GM19463 (cell line): ENCODE results near the gene ARHGEF38.

Experiments used
- ATAC-seq: cut with Tn5 transposase; IDR thresholded peaks from one replicate; pipeline ENCODE4 v1.9.1; 2021; ENCODE audit warnings: mild to moderate bottlenecking, moderate library complexity; ENCODE audit not compliant: unreplicated experiment

The ARHGEF38 gene

DNA sequence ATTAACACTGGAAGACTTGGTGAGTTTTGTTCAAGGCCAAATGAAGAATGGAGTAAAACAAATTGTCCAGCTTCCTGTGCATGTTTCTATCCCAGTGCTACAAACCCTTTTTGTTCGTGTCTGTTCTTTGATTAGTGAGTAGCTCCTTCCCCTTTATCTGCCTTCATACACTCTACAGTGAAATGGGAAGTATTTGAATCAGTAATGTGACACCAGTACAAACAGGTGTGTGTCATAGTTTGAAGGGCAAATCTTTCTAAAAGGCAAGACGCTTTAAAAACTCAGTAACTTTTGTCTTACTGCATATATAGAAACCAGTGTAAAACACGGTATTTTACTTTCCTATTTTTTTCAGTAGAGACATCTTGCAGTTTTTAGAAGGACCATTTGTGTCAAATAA is 5.9 kb downstream of the ARHGEF38 start:
- no peak for ATAC-seq

DNA sequence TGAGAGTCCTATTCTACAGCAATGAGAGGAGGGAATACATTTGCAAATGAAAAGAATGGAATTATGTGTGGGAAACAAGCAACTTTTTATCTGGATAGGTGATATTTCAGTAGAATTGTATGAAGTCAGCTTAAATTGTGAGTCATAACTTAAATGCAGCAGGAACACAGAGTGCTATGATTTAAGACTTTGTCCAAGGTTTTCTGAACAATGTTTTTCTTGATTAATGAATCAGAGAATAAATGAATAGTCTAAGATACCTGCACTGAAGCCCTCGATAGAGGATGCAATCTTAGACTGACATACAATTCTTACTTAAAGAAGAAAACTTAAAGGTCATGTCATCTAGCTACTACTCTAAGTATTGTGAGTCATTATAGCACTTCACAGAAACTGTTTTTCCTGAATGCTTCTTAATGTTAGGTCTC is 8.0 kb downstream of the ARHGEF38 start:
- no peak for ATAC-seq

DNA sequence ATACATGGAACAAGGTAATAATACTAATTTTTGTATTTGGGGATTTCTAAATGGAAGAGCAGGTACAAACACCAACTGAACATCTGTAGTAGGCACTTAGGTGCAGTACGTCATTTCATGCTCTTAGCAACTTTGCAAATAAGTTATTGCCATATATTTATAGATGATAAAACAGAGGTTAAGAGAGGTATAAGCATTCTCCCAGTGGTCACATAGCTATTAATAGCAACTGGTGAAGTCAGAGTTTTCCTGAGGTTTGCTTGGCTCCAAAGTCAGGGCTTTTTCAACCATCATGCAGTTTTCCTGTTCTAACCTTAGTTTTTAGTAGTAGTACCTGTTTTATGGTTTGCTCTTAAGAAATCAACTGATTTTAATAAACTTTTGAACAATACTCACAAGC is 10.9 kb downstream of the ARHGEF38 start:
- ATAC-seq = no peak

DNA sequence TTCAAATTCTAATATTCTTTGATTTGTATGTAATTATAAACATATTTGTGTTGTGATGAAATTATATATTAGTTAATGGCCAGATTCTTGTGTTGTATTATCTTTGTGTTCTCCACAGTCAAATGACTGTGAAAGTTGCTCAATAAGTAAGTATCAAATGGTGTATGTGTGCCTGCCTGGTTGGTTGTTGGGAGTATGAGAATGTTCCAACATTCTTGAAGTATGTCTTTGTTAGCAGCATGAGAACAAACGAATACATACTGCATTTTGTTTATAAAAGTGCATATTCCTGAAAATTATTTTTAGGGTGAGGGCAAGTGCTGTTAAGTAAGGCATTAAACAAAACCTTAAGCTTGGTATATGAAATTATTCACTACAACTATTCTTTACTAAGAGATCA is 16.2 kb downstream of the ARHGEF38 start:
- no peak for ATAC-seq

DNA sequence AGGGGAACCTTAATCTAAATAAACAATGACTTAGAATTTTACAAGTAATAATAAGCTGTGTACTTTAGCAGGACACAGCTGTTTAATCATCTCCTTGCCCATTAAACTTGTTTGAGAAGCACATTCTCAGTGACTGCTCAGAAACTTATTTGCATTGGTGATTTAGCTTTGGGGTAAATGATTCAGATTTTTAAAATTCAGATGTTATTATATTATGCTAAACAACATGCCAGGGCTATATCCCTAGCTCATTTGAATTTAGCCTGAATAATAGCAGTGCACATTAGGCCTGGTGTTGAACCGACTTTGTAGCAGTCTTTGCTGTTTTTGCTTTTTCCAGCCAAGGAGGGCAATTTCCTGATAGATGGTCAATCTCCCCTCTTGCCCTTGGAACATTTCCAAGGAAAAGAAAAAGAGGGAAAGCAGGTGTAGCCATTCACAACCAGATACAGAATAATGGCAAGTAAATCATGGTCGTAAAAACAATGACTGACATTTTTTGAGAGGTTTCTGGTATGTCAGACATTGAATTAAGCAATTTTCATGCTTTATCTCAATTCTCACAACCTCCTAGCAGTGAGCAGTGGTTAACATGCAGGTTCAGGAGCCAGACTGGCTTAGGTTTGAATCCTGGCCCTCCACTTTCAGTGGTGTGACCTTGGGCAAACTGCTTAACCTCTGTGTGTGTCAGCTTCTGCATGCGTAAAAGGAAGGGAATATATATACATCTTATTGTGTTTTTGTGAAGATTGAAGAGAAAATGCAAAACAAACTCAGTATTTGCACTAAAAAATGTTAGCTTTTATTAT is 16.8 kb downstream of the ARHGEF38 start:
- ATAC-seq = no peak

DNA sequence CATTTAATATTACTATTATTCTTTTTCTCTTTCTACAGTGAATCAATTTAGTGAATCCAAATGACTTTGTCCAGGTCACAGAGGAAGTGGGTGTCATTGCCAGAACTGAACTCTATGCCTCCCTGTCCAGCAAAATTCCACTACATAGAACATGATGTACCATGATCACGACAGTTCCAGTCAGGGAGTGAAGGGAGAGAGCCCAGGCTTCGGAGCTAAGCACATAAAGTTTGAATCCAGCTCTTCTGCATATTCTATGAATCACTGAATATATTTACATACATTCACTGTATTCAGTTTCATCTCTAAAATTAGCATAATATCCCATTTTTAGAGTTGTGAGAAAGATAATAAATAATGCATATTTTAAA is 17.4 kb downstream of the ARHGEF38 start:
- ATAC-seq = no peak

DNA sequence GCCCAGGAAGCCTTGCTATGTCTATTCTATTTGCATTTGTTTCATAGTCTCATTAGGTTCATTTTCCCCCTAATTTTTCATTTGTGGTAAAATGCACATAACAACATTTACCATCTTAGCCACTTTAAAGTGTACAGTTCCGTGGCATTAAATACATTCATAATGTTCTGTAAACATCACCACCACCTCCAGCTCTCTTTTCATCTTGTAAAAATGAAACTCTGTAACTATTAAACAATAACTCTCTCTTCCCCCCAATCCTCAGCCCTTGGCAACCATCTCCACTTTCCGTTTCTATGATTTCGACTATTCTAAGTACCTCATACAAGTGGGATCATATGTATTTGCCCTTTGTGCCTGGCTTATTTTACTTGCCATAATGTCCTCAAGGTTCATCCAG is 19.9 kb downstream of the ARHGEF38 start:
- ATAC-seq = peak; percentile 68

DNA sequence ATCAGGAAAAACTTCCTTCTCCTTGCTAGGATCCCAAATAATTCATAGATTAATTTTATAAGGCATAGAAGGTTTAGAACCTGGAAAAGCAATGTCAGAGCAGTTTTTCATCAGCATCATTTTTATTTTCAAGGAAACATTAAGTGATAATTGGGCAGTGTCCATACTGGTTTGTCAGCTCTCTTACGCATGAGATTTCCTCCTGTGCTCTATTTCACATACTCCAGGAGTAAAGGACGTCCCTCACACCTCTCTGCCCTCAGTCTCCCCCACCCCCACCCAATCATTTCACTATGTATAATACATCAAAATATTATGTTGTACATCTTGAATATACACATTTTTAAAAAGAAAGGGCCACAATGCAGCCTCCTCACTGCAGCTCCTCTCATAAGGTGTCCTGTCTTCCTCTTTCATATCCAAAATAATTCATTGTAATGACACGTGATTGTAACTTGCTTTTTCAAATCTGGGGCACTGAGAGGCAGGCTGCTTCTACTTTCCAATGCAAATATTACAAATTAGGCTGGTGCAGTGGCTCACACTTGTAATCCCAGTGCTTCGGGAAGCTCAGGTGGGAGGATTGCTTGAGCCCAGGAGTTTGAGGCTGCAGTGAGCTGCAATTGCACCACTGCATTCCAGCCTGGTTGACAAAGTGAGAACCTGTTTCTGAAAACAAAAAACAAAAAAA is 34.4 kb downstream of the ARHGEF38 start:
- no peak for ATAC-seq

DNA sequence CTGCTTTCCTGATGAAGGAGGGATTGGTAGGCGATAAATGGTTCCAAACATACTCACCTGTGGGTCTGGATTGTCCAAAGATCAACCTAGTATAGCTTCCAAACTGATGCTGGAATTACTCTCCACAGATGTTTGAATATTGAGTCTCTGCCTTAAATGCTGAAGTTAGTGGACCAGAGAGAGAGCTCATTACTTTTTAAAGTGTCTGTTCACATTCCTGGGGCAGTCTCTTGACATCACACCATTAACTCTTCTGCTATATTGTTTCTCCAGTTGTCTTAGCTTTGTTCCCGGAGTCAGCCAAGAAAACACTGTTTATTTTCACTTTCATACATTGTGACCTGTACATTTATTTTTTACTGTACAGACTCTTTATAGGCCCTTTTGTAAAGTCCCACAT is 35.4 kb downstream of the ARHGEF38 start:
- no peak for ATAC-seq

DNA sequence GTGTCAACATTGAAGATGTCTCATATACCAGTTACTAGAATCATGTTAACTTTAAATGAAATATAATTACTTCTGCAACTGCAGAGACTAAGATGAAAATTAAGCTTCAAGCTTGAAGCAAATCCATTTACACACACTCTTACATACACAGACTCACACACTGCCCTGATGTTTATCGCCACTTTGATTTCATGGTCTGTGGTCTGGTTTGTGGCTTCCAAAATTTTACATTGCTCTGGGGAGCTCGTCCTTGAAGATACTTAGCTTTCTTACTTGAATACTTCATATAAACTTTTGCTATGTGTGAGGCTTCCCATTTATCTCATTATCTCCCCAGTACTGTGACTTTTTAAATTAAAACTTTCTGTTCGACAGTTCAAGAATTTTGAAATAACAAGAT is 35.8 kb downstream of the ARHGEF38 start:
- ATAC-seq = no peak

DNA sequence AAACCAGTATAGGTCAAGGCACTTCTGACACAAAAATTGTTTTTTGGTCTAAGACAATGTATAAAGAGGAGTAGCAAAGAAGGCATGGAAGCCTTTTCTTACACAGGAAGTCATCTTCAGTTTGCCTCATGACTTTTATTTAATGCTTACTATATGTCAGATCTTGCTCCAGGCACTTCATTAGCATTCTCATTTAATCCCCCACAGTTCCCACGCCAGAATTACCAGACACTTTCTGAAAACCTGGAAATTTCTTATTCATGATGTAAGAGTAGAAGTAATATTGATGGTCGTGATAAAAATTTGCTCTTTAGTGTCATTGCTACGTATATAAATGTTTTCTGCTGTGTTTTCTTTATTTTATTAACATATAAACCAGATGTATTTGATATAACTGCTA is 39.2 kb downstream of the ARHGEF38 start:
- ATAC-seq = no peak

DNA sequence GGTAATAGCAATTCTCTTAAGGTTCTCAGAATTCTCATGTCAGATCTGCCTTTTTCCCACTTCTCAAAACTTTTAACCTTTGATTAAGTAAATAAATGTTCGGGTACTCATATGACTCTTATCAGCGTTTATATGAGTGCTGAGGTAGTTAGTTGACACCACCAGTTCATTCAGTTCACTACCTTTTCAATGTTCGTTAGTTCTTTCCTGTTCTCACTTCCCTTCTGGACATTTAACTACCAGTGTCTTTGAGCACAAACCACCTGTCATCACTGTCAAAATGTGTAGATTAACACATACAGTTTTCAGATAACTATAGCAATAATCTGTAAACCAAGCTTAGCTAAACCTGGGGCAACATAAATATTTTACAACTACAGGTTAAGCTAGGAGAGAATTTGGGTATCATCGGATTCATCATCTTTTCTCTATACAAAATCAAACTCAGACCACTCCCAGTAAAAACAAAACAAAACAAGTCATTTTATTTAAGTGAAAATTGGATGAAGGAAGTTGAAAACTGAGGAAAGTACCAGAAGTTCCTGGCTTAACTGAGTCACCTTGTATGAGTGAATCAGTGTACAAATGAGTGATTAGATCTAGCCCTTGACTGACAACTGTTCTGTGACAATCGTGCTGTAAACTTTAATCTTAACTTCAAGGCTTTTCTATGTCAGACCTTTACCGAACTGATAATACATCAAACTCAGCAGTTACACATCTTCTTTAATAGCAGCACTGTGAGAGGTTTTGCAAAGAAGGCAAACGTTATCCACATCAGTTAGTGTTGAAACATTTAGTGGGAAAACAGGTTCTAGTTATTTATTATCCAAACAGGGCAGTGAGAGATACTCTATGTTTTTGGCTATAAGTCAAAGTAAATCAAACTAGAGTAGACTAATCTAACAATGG is 41.9 kb downstream of the ARHGEF38 start:
- ATAC-seq = peak; percentile 89

DNA sequence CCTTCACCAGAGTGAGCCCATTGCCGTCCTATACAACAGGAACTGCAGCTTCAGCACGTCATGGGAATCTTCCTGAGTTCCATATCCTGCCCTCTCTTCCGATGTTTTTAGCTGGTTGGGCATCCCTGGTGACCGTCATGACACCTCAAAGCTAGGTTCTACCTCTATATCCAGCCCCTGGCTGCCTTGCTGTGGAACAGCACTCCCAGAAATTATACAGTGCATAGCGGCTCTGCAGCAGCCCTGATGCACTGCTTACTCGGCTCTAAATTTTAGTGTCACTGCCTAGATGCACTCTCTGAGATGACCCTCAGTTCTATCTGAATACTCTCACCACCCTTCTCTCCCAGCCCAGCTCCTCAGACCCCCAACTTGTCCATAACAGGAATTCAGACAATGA is 44.3 kb downstream of the ARHGEF38 start:
- no peak for ATAC-seq

DNA sequence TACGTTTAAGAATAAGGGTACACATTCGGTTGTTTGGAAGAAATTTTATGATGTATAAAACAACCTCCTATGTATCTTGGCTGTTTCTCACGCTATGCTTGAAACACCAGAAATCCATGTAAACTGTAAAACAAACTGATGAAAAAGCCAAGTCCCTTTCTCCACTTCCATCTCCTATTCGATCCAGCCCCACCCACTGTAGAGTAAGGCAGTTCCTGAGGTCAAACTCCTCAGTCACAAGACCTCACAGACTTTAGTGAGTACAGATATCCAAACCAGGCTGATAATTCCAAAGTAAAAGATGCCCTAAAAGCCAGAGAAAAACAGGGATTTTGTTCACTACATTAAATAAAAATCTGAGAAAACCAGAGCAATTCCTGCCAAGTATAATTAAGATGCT is 45.6 kb downstream of the ARHGEF38 start:
- no peak for ATAC-seq

DNA sequence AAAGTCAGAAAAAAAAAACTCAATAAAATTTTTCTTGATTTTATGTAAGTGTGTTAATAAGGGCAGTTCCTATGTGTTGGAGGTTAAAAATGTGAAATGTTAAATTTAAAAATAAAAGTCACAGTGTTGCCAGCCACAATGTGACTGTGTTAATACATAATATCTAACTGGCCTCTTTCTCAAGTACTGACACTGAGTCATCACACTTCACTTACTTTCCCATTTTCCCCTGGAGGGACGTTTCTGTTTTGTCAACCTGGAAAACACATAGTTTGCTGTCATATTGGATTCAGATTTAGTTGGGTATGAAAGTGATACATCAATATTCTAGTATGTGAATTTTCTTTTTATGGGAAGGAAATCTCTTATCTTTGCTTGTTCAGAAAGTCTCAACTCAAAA is 46.4 kb downstream of the ARHGEF38 start:
- ATAC-seq = no peak

DNA sequence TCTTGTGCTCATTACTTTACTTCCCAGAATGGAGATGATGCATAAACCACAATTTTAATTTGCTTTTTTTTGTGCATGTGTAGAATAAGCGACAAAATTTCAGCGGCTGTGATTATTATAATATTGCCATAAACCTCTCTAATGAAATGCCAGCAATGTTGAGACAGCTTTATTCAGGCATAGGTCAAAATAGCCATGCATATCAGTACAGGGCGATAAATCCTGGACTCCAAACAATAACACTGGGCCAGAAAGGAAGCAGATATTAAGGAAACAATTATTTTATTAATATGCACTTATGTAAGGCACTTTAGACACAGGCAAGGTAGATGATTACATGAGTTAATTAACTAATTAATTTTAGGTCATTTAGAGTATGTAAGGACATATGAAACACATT is 47.1 kb downstream of the ARHGEF38 start:
- no peak for ATAC-seq

DNA sequence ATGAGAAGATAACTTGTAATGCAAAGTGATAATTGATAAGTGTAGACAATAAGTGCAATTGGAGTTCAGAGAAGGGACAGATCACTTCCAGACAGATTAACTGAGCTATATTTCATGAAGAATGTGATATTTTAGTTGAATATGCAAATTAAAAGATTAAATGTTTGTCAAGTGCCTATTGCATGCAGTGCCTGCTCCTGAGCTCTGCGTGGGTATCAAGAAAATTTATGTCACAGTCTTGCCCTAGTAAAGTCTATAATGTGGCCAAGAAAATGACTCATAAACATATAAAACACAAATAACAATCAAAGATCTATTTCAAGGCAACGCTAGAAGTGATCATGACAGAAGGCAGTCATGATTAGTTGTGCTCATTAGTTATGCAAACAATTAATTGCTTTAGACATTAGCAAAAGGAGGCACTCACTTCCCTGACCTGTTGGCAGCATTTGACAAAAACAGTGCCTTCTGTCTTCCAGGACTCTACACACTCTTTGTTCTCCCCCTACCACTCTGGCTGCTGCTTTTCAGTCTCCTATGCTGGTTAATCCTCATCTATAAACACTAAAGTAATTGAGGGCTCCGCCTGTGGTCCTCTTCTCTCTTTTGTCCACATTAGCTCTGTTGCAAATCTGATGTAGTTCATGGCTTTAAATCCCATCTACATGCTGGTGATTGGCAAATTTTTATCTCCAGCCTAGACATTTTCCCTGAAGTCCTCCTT is 47.7 kb downstream of the ARHGEF38 start:
- ATAC-seq = no peak

DNA sequence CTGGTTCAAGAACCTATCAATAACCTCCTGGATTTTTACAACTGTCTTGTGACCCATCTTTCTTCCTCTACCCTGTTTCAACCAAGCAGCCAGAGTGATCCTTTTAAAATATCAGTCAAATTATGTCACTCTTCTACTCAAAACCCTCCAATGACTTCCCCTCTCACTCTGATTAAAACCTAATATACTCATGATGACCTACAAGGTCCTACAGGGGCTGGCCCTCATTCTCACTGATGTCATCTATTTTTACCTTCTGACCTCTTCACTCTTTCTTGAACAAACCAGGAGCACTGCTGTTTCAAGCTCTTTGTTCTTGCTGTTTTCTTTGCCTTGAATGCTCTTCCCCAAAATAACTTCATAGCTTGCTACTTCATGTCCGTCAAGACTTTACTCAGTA is 48.5 kb downstream of the ARHGEF38 start:
- ATAC-seq = no peak

DNA sequence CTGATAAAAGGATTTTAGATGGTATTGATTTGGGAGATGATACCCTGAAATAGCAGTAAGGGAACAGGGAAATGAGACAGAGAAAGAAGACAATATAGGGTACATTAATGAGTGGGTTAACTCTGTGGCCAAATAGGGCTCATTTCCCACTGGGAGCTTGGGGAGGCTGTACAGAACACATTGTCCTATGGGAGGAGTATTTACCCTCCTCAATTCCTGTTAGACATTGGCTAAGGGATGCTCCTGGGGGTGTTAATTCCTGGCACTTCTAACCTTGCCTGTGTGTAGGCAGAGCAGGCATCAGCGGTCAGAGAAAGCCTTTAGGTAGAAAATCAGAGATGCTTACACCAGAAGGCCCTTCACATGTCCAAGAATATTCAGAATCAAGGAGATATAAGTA is 49.0 kb downstream of the ARHGEF38 start:
- no peak for ATAC-seq

DNA sequence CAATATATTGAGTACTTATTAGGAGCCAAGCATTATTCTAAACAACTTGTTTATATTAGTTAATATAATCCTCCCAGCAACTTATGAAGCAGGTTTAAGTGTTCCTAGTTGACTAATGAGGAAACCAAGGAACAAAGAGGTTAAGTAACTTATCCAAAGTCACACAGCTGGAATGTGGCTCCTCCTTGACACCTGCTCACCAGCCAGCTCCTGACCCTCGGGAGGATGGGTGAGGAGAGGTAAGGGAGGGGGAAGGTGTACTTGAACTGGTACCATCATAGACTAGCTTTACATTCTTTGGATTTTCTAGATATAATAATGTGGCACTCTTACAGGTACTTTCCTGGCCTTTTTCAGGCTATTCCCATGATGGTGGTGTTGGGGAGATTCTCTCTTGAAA is 50.7 kb downstream of the ARHGEF38 start:
- no peak for ATAC-seq

DNA sequence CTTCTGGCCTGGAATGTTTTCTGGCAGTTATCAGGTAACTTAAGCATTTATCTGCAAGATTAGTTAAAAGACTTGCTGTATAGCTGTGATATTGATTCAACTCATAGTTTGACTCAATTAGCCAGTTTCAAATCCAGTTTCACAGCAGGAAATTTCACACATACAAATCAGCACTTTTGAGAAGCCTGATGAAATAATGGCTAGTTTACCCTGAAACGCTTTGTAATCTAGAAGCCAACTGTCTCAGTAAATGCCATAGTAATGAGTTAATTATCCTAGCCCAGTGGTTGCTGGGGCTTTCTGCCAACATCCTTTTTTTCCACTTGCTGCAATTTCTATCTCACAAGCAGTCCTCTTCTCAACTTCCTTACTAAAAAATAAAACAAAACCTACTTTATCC is 53.1 kb downstream of the ARHGEF38 start:
- no peak for ATAC-seq
